COLO668 (cell line): ENCODE results near the gene SPAG9.
"Not testable (repeated sequence)": the region's sequence is repeated elsewhere in the genome, so short reads cannot be mapped to it uniquely, and the experiment has no call there.

Source experiments
- DNase-seq: peaks from one replicate; lab custom pipeline; 2025; ENCODE audit not compliant: unreplicated experiment; lab: John Stamatoyannopoulos, UW

The SPAG9 gene

GRCh38 chr17:51097708-51098446, 22.8 kb downstream of the SPAG9 start:
- peak; percentile 2 for DNase-seq

- no peak for DNase-seq
Measured at GRCh38 chr17:51091635-51092034, 29.0 kb downstream of the SPAG9 start.

- not testable (repeated sequence) for DNase-seq
Measured at GRCh38 chr17:51088868-51089267, 31.8 kb downstream of the SPAG9 start.

DNA sequence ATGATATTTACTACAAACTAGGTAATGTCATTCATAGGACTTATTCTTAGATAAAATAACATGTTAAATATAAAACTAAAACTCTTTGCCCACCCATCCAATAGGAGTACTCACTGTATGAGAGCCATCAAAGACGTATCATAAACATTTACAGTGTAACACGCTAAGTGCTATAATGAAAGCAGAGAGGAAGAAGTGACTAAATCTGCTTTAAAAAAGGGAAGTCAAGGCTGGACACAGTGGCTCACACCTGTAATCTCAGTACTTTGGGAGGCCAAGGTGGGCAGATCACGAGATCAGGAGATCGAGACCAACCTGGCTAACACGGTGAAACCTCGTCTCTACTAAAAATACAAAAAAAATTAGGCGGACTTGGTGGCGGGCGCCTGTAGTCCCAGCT, 32.4 kb downstream of the SPAG9 start:
- no peak for DNase-seq

DNA sequence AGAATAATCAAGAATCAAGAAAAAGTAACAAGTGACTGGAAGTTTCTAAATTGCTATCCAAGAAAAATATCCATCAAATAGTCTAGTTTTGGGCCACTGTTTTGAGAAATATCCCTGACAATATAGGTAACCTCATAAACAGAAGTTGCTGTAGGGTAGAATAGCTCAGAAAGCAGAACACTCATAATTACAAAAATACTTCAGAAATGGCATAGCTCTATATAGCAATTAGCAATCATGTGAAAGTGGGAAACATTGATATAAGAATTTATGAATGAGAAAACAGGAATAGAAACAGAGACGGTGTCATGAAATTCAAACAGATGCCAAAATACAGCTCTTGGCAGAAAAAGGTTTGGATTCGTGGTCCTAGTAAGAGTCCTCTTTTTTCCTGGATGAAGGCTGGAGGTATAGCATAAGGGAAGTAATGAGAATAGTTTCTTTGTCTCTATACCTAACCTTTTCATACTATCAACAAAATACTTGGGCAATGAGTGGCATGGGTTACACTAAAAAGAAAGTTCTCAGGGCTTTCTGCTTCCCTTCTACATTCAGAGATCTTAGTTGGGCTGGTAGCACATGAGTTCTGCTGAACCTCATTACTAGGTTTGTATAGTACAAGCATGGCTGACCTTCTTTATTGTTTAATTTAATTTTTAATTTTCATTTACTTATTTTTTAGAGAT, 33.5 kb downstream of the SPAG9 start:
- DNase-seq = no peak

DNA sequence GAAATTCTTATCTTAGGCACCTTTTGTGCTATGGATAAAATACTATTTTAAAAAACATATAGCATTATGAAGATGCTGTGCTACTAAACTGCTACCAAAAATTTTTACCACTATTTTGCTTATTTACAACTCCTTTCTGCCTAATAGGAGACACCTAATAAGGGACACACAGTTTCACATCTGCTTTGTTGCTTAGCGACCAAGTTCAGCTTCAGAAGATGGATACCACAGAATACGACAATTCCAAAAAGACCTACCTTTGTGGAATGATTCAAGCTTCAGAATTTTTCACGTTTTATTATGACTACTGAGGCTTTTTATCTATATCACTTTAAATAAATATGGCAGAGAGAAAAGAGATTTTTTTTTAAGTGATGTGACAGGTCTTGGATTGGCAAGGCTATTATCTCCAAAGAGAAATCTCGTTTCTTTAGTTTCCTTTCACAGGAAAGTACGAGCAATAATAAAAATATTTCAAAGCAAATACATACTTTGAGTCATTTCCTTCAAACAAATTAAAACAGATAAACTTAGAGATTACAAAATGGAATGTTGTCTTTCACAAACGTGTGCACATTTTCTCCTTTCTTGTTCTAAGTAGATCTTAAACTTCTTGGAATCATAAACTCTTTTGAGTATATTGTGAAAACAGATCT, 35.4 kb downstream of the SPAG9 start:
- no peak for DNase-seq

DNA sequence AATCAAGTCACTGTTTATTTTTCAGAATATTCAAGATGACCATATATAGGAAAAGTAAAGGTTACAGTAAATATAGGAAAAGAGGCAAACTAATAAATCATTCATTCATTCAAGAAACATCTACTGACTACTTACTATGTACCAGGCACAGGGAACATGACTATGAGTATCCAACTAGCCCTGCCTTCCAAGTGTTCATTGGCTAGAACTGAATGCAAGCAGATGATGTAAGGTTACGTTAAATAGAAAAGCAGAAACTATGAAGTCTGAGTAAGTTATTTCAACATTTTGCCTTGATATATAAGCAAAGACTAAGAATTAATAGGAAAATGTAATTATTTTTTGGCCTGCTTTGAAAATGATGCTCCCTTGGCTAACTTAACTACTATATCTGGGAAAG, 36.7 kb downstream of the SPAG9 start:
- DNase-seq = no peak

- not testable (repeated sequence) for DNase-seq
Measured at GRCh38 chr17:51083364-51083763, 37.3 kb downstream of the SPAG9 start.

GRCh38 chr17:51079049-51079448, 41.6 kb downstream of the SPAG9 start:
- DNase-seq = no peak

GRCh38 chr17:51078009-51078592, 42.6 kb downstream of the SPAG9 start:
- no peak for DNase-seq

DNA sequence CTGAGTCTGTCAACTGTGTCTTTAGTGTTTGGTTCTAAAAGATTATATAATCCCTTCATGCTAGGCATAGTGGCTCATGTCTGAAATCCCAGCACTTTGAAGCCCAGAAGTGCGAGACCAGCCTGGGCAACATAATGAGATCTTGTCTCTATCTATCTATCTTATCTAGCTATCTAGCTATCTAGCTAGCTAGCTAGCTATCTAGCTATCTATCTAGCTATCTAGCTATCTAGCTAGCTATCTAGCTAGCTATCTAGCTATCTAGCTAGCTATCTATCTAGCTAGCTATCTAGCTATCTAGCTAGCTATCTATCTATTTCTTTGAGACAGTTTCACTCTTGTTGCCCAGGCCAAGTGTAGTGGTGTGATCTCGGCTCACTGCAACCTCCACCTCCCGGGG, 43.8 kb downstream of the SPAG9 start:
- no peak for DNase-seq

DNA sequence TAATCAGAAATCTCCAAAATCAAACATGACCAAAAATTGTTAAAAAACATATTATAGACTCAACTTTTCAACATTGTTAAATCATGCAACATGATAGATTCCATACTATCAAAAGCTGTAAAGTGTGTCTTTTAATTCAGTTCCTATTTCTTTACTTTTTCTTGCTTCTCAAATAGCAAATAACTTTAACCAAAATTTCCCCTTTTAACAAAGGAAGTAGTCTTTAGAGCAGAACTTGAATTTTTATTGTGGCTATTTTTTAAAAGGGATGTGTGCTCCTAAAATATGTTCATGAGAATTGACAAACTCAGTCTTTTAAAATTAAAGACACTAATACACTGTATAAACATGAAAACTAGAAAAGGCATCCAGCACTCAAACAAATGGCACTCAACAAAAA, 49.1 kb downstream of the SPAG9 start:
- no peak for DNase-seq

GRCh38 chr17:51065466-51065865, 55.2 kb downstream of the SPAG9 start:
- DNase-seq = no peak

- no peak for DNase-seq
Measured at GRCh38 chr17:51064061-51064735, 56.5 kb downstream of the SPAG9 start.

DNA sequence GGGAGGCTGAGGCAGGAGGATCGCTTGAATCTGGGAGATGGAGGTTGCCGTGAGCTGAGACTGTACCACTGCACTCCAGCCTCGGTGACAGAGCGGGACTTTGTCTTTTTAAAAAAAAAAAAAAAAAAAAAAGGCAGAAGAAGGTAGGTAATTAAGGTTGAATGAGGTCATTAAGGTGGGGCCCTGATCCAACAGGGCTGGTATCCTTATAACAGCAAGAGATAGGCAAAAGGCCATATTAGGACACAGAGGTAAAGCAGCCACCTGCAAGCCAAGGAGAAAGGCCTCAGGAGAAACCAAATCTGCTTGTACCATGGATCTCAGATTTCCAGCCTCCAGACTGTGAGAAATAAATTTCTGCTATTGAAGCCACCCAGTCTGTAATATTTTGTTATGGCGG, 60.3 kb downstream of the SPAG9 start:
- no peak for DNase-seq

DNA sequence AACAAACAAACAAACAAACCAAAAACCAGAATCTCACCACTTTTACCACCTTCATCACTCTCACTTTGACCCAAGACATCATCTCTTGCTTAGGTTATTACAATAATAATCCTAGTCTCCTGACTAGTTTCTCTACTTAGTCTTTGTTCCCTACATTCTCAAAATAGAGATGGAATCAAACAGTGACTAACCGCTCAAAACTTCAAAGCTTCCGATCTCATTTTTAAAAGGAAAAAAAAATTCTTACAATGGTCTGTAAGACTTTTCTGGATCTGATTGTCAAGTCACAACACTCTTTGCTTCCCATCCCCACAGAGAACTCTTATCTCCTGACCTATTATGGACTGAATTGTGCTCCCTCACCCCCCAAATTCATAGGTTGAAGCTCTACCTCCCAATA, 60.9 kb downstream of the SPAG9 start:
- DNase-seq = no peak

DNA sequence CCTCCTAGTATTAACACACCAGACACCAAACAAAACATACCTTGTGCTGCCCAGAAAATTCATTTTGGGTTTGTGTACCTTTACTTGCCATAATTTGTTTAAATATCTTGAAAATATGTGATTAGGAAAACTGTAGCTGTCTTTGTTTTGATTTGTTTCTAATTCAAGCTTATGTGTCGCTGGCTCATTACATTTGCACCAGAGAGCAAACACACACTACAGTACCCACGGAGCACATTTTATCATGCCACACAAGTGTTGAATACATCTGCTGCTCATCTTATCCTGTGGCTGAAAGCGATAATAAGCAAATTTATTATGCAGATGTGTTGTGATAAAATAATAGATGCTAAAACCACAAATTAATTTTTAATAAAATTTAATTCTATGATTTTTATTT, 63.1 kb downstream of the SPAG9 start:
- DNase-seq = no peak

- DNase-seq = peak; percentile 2
Measured at GRCh38 chr17:51056813-51057510, 63.7 kb downstream of the SPAG9 start.

DNA sequence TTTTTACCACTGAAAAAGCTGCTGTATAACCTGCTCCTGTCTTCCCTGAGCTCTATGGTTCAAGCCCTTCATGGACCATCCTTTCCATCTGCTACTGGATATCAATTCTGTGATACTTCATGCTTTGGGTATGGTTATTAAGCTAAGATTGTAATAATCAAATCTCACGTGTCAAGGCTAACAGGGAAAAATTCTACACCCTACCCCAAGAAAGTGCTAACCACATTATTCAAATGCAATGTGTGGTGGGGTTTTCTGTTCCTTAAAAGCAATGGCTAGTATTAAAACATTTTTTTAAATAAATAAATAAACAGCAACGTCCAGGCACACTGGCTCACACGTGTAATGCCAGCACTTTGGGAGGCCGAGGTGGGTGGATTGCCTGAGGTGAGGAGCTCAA, 65.9 kb downstream of the SPAG9 start:
- no peak for DNase-seq

DNA sequence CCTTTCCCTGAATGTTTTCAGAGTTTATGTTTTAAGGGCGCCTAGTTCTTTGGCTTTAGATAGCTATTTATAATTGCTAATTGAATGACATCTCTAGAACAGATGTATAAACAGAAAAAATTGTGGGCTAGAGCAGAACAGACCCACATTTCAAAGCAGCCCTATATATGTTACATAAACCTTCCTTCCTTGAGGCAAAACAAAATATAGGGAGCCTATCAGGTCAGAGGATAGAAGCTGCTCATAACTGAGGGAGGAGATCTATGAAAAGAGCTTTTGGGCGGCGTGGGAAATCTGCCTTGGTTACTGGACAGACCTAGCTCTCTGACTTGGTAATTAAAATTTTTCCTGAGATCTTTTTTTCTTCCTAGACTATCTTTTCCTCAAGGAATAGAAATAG, 68.4 kb downstream of the SPAG9 start:
- DNase-seq = no peak
